ENCODE data around the gene PANX2.

- TF ChIP-seq EZH2 (IDR thresholded peaks at IDR 0.05; ENCODE audit: low read depth, unreplicated experiment), result no peak
- no peak for TF ChIP-seq REST (IDR thresholded peaks at IDR 0.05; ENCODE audit: unreplicated experiment)
- no peak for TF ChIP-seq CTCF (conservative IDR thresholded peaks at IDR 0.05; ENCODE audit: low read depth in 2 of 2)
- TF ChIP-seq EZH2phosphoT487 (IDR thresholded peaks at IDR 0.05; ENCODE audit: unreplicated experiment), result no peak
- TF ChIP-seq POLR2AphosphoS5 (IDR thresholded peaks at IDR 0.05; ENCODE audit: low read depth), result no peak
- no peak for TF ChIP-seq CREB1 (CRISPR knock-in tag; IDR thresholded peaks at IDR 0.05; ENCODE audit: low read depth)
- TF ChIP-seq JUNB (IDR thresholded peaks at IDR 0.05; ENCODE audit: unreplicated experiment), result no peak
Measured at GRCh38 chr22:50141462-50141861, 29.1 kb upstream of the PANX2 start.
